ENCODE measurements around the gene FBLN1.

FBLN1 gene

DNA sequence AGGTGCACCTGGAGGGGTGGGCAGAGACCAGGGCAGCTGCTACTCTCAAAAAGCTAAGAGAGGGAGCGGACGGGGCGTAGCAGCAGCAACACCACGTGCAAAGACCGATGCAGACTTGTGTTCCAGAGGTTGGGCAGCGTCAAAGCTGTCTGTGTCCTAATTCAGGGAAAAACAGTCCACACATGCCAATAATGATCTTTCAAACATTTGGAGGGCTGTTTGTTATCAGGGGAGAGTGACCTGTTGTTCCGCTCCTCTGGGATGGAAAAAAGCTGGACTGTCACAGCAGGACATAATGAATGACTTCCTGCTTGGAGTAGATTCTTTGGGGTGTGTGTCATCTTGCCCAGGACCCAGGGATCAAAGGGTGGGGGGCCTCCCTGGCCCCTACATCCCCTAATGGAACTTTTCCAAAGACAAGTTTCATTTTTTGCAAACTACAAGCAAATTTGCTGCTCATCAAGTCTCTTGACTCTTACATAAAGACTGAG is 6.2 kb upstream of the FBLN1 start:
- Histone ChIP-seq H3K9me3 (ENCODE audit: low read length) (no peaks in the 10 kb centered on the region), H3K79me2 (ENCODE audit: insufficient read depth, low read length) (no peaks in the 10 kb centered on the region), H4K20me1 (ENCODE audit: insufficient read depth, low read length) (no peaks in the 10 kb centered on the region), H3K4me3 (ENCODE audit: low read depth, low read length, poor library complexity, severe bottlenecking) (no peak overlapping the region), H3F3A (ENCODE audit: insufficient read depth, low read length) (no peaks in the 10 kb centered on the region), H3K27ac (ENCODE audit: low read depth, low read length, poor library complexity, severe bottlenecking) (no peak overlapping the region), H3K4me2 (ENCODE audit: low read length) (no peak overlapping the region), H3K9ac (ENCODE audit: low read length) (no peak overlapping the region), H3K36me3 (ENCODE audit: insufficient read depth, low read length) (no peaks in the 10 kb centered on the region), H2AFZ (ENCODE audit: low read length) (no peak overlapping the region), H3K9me2 (ENCODE audit: low read depth, low read length) (no peaks in the 10 kb centered on the region), H3K27me3 (ENCODE audit: insufficient read depth, low read length) (peaks cover 16% of the 10 kb centered on the region; the same call in 1 of the 2 replicates), H3K4me1 (ENCODE audit: insufficient read depth, low read length, severe bottlenecking) (no peaks in the 10 kb centered on the region)
- TF ChIP-seq, protein P1, sequence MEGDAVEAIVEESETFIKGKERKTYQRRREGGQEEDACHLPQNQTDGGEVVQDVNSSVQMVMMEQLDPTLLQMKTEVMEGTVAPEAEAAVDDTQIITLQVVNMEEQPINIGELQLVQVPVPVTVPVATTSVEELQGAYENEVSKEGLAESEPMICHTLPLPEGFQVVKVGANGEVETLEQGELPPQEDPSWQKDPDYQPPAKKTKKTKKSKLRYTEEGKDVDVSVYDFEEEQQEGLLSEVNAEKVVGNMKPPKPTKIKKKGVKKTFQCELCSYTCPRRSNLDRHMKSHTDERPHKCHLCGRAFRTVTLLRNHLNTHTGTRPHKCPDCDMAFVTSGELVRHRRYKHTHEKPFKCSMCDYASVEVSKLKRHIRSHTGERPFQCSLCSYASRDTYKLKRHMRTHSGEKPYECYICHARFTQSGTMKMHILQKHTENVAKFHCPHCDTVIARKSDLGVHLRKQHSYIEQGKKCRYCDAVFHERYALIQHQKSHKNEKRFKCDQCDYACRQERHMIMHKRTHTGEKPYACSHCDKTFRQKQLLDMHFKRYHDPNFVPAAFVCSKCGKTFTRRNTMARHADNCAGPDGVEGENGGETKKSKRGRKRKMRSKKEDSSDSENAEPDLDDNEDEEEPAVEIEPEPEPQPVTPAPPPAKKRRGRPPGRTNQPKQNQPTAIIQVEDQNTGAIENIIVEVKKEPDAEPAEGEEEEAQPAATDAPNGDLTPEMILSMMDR (IDR thresholded peaks at IDR 0.05; ENCODE audit: low read length): no peak
- TF ChIP-seq EZH2 (IDR thresholded peaks at IDR 0.05; ENCODE audit: borderline replicate concordance, low read length): no peak

DNA sequence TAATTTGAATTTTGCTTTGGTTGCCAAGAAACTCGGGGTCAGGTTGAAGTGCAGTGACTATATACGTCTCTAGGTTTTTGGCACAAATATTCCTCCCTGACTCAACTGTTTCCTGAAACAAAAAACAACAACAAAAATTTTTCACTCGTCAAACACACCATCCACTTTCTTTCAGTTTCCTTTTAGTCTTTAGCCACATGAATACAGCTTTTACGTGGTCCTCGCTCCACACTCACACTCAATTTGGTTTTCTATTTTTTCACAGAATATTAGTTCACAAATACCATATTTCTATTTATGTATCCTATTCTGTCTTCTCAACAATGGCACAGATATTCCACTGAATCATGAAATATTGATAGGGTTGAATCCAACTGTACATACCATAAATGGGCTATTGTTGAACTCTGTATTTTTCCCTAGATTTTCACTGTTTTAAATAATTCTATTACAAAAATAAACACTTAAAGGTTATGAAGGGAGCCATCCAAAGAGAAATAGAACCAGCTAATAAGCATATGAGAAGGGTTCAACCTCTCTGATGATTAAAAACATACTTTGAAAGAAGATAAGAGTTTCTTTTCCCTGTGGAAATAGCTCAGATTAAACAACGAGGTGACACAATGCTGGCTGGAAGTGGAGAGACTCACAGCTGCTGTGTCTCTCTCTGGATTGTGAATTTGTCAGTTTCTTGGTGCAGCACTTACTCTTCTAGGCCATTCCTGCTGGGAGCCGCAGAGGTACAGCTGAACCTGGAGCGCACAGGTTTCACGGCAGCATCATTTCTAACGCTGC is 5.1 kb upstream of the FBLN1 start:
- H3K4me3 ChIP-seq (ENCODE audit: low read depth, low read length, poor library complexity, severe bottlenecking): no peak overlapping the region
- no peak overlapping the region for H3K4me2 ChIP-seq (ENCODE audit: low read length)

DNA sequence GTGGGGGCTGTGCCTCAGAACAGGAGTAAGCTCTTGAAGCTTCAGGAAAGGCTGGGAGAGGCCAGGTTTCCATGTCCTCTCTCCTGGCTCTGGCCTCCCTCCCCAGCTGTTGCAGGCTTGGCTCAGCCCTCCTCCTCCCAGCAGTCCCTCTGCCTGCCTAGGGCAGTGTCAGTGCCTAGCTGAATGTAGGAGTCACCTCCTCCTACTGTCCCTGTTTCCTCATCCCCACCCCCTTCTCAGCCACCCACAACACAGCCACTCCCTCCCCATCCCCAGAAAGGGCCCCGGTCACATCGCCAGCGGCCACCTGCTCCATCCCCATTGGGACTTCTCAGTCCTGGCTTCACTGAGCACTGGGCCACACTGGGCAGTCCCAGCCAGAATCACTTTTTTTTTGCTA is 2.9 kb upstream of the FBLN1 start:
- H3K4me1 ChIP-seq (ENCODE audit: insufficient read depth, low read length, severe bottlenecking): no peaks in the 10 kb centered on the region

More for the DNA sequence above, 5.1 kb upstream of the FBLN1 start:
- TF ChIP-seq EZH2 (IDR thresholded peaks at IDR 0.05; ENCODE audit: borderline replicate concordance, low read length): no peak
- TF ChIP-seq, protein P1 (IDR thresholded peaks at IDR 0.05; ENCODE audit: low read length): no peak
- H3K9ac ChIP-seq (ENCODE audit: low read length): no peak overlapping the region
- H3F3A ChIP-seq (ENCODE audit: insufficient read depth, low read length): no peaks in the 10 kb centered on the region
- peaks cover 9% of the 10 kb centered on the region; the same call in 1 of the 2 replicates for H3K27me3 ChIP-seq (ENCODE audit: insufficient read depth, low read length)
- no peaks in the 10 kb centered on the region for H4K20me1 ChIP-seq (ENCODE audit: insufficient read depth, low read length)
- no peak overlapping the region for H2AFZ ChIP-seq (ENCODE audit: low read length)
- no peaks in the 10 kb centered on the region for H3K9me3 ChIP-seq (ENCODE audit: low read length)
- no peaks in the 10 kb centered on the region for H3K9me2 ChIP-seq (ENCODE audit: low read depth, low read length)
- H3K4me1 ChIP-seq (ENCODE audit: insufficient read depth, low read length, severe bottlenecking): no peaks in the 10 kb centered on the region
- H3K79me2 ChIP-seq (ENCODE audit: insufficient read depth, low read length): no peaks in the 10 kb centered on the region
- no peaks in the 10 kb centered on the region for H3K36me3 ChIP-seq (ENCODE audit: insufficient read depth, low read length)
- no peak overlapping the region for H3K27ac ChIP-seq (ENCODE audit: low read depth, low read length, poor library complexity, severe bottlenecking)

More for the DNA sequence above, 2.9 kb upstream of the FBLN1 start:
- Histone ChIP-seq H3K79me2 (ENCODE audit: insufficient read depth, low read length) (no peaks in the 10 kb centered on the region), H2AFZ (ENCODE audit: low read length) (no peak overlapping the region), H3K9me3 (ENCODE audit: low read length) (no peaks in the 10 kb centered on the region), H3K4me3 (ENCODE audit: low read depth, low read length, poor library complexity, severe bottlenecking) (no peak overlapping the region), H3K9ac (ENCODE audit: low read length) (no peak overlapping the region), H3K4me2 (ENCODE audit: low read length) (no peak overlapping the region), H3F3A (ENCODE audit: insufficient read depth, low read length) (no peaks in the 10 kb centered on the region), H3K27ac (ENCODE audit: low read depth, low read length, poor library complexity, severe bottlenecking) (no peak overlapping the region), H3K36me3 (ENCODE audit: insufficient read depth, low read length) (no peaks in the 10 kb centered on the region), H3K9me2 (ENCODE audit: low read depth, low read length) (no peaks in the 10 kb centered on the region), H3K27me3 (ENCODE audit: insufficient read depth, low read length) (peaks cover 6% of the 10 kb centered on the region; the same call in 1 of the 2 replicates), H4K20me1 (ENCODE audit: insufficient read depth, low read length) (no peaks in the 10 kb centered on the region)
- no peak for TF ChIP-seq EZH2 (IDR thresholded peaks at IDR 0.05; ENCODE audit: borderline replicate concordance, low read length)

All from OCI-LY1 (cell line).